ENCODE measurements around the gene STAB2.

The STAB2 gene

GRCh38 chr12:103620395-103620794 is 33.3 kb downstream of the STAB2 start:
- Histone ChIP-seq H3K27ac (ENCODE audit: poor library complexity, severe bottlenecking) (no peak overlapping the region), H3K9me3 (ENCODE audit: severe bottlenecking) (no peaks in the 10 kb centered on the region), H3K4me3 (ENCODE audit: severe bottlenecking) (no peak overlapping the region), H3K4me1 (ENCODE audit: insufficient read depth, poor library complexity, severe bottlenecking) (no peaks in the 10 kb centered on the region), H3K27me3 (ENCODE audit: insufficient read depth, poor library complexity, severe bottlenecking) (no peaks in the 10 kb centered on the region), H3K36me3 (ENCODE audit: low read depth) (no peaks in the 10 kb centered on the region)
- no peak for TF ChIP-seq CTCF (IDR thresholded peaks at IDR 0.05; ENCODE audit: poor library complexity, severe bottlenecking)
- DNase-seq (ENCODE audit: low spot score): no peak
- no peak for ATAC-seq (ENCODE audit: low read depth)

- Histone ChIP-seq H3K27ac (ENCODE audit: poor library complexity, severe bottlenecking) (no peak overlapping the region), H3K36me3 (ENCODE audit: low read depth) (no peaks in the 10 kb centered on the region), H3K4me3 (ENCODE audit: severe bottlenecking) (no peak overlapping the region), H3K9me3 (ENCODE audit: severe bottlenecking) (no peaks in the 10 kb centered on the region), H3K27me3 (ENCODE audit: insufficient read depth, poor library complexity, severe bottlenecking) (no peaks in the 10 kb centered on the region), H3K4me1 (ENCODE audit: insufficient read depth, poor library complexity, severe bottlenecking) (no peaks in the 10 kb centered on the region)
- TF ChIP-seq CTCF (IDR thresholded peaks at IDR 0.05; ENCODE audit: poor library complexity, severe bottlenecking): no peak
- ATAC-seq (ENCODE audit: low read depth): no peak
- DNase-seq (ENCODE audit: low spot score): no peak
Measured at GRCh38 chr12:103623716-103624115, 36.6 kb downstream of the STAB2 start.

GRCh38 chr12:103626498-103626897 is 39.4 kb downstream of the STAB2 start:
- DNase-seq (ENCODE audit: low spot score) (peak; percentile 67), ATAC-seq (ENCODE audit: low read depth) (peak; percentile 92)
- H3K27ac ChIP-seq (ENCODE audit: poor library complexity, severe bottlenecking): no peak overlapping the region
- H3K9me3 ChIP-seq (ENCODE audit: severe bottlenecking): no peaks in the 10 kb centered on the region
- H3K27me3 ChIP-seq (ENCODE audit: insufficient read depth, poor library complexity, severe bottlenecking): no peaks in the 10 kb centered on the region
- no peak overlapping the region for H3K4me3 ChIP-seq (ENCODE audit: severe bottlenecking)
- H3K4me1 ChIP-seq (ENCODE audit: insufficient read depth, poor library complexity, severe bottlenecking): no peaks in the 10 kb centered on the region
- peak; percentile 60 for TF ChIP-seq CTCF (IDR thresholded peaks at IDR 0.05; ENCODE audit: poor library complexity, severe bottlenecking)
- H3K36me3 ChIP-seq (ENCODE audit: low read depth): no peaks in the 10 kb centered on the region

GRCh38 chr12:103627189-103627855 is 40.2 kb downstream of the STAB2 start:
- Histone ChIP-seq H3K27ac (ENCODE audit: poor library complexity, severe bottlenecking) (no peak overlapping the region), H3K9me3 (ENCODE audit: severe bottlenecking) (no peaks in the 10 kb centered on the region), H3K4me1 (ENCODE audit: insufficient read depth, poor library complexity, severe bottlenecking) (no peaks in the 10 kb centered on the region), H3K36me3 (ENCODE audit: low read depth) (no peaks in the 10 kb centered on the region), H3K4me3 (ENCODE audit: severe bottlenecking) (no peak overlapping the region), H3K27me3 (ENCODE audit: insufficient read depth, poor library complexity, severe bottlenecking) (no peaks in the 10 kb centered on the region)
- DNase-seq (ENCODE audit: low spot score): no peak
- TF ChIP-seq CTCF (IDR thresholded peaks at IDR 0.05; ENCODE audit: poor library complexity, severe bottlenecking): no peak
- no peak for ATAC-seq (ENCODE audit: low read depth)

GRCh38 chr12:103632554-103633216 is 45.6 kb downstream of the STAB2 start:
- Histone ChIP-seq H3K9me3 (ENCODE audit: severe bottlenecking) (no peaks in the 10 kb centered on the region), H3K4me3 (ENCODE audit: severe bottlenecking) (no peak overlapping the region), H3K4me1 (ENCODE audit: insufficient read depth, poor library complexity, severe bottlenecking) (no peaks in the 10 kb centered on the region), H3K27ac (ENCODE audit: poor library complexity, severe bottlenecking) (no peak overlapping the region), H3K27me3 (ENCODE audit: insufficient read depth, poor library complexity, severe bottlenecking) (no peaks in the 10 kb centered on the region), H3K36me3 (ENCODE audit: low read depth) (no peaks in the 10 kb centered on the region)
- no peak for DNase-seq (ENCODE audit: low spot score)
- TF ChIP-seq CTCF (IDR thresholded peaks at IDR 0.05; ENCODE audit: poor library complexity, severe bottlenecking): peak; percentile 73
- ATAC-seq (ENCODE audit: low read depth): peak; percentile 29; the same call in 1 of the 3 replicates

Measured in RWPE2 (cell line).